Mucosa of descending colon (tissue), 3 donors: ENCODE data around the gene FUT9. TPM values are rescaled to one million over a fixed set of nuclear protein-coding genes. Genes with fewer than 3 reads are reported as not detected.
"Not testable (repeated sequence)": the region's sequence is repeated elsewhere in the genome, so short reads cannot be mapped to it uniquely, and the experiment has no call there.

ENCODE experiments used
- ATAC-seq: fragments of 200-7000 bp; cut with Tn5 transposase; one replicate; pipeline ENCODE4 v1.9.1; 2020; ENCODE audit warnings: mild to moderate bottlenecking, moderate library complexity
- DNase-seq, 3 donors: peaks; one replicate each; pipeline ENCODE4 v3.0.0-alpha.2; 2020
- H3K36me3 ChIP-seq: fragments of 200-600 bp; one replicate; pipeline ENCODE4 v1.8.0; 2021; ENCODE audit warnings: low read depth, mild to moderate bottlenecking
- H3K4me1 ChIP-seq: fragments of 200-600 bp; one replicate; pipeline ENCODE4 v1.8.0; 2021; ENCODE audit warnings: low read depth, mild to moderate bottlenecking
- H3K4me3 ChIP-seq: fragments of 200-600 bp; one replicate; pipeline ENCODE4 v1.8.0; 2021; ENCODE audit warnings: mild to moderate bottlenecking
- H3K9me3 ChIP-seq: fragments of 200-600 bp; one replicate; pipeline ENCODE4 v1.8.0; 2021; ENCODE audit warnings: mild to moderate bottlenecking
- CTCF ChIP-seq: fragments of 200-600 bp; IDR thresholded peaks from one replicate; pipeline ENCODE4 v1.8.0; 2022; ENCODE audit warnings: antibody characterized with exemption, mild to moderate bottlenecking
- intact Hi-C, 2 donors: fragments of 100-400 bp; cut with DNase I in 1 of 2; cut with micrococcal nuclease in 1 of 2; formaldehyde crosslinking; loops; one replicate each; pipeline versions ENCODE4 v1.11.0 to v1.11.1; 2022; cut with DNase I, micrococcal nuclease
- total RNA-seq, 3 donors: library from RNA; stranded (reverse); fragmentation: NEBNext Ultra II Directional in 2 of 3; extraction: Animal tissue kit (Norgen Biotek cat#: 25700) in 2 of 3; gene quantifications; one replicate each; pipeline versions ENCODE4 v1.2.1 to v1.2.4, GENCODE V29; 2021 to 2023
- donor health status: DM: no; HTN: no; CAD: no; lungs with moderate emphysema.
- donor health status: DM: no; HTN: no; CAD: no.
- donor health status: DM: no; HTN: yes; CAD: no.

The FUT9 gene
- total RNA-seq, 3 donors from 2014 or later: 0.02 to 0.09 TPM; not detected in 1

GRCh38 chr6:96249755-96250154 lies 234.0 kb downstream of the FUT9 start:
- intact Hi-C loops: no loop called here
- no peak for ATAC-seq
- no peaks in the 10 kb centered on the region for H3K9me3 ChIP-seq
- H3K4me3 ChIP-seq: no peak overlapping the region
- no peak for TF ChIP-seq CTCF
- no peaks in the 10 kb centered on the region for H3K4me1 ChIP-seq
- no peaks in the 10 kb centered on the region for H3K36me3 ChIP-seq
- no peak for DNase-seq

GRCh38 chr6:96257751-96258150 lies 242.0 kb downstream of the FUT9 start:
- DNase-seq (no peak), ATAC-seq (no peak)
- Histone ChIP-seq H3K4me3 (no peak overlapping the region), H3K9me3 (no peaks in the 10 kb centered on the region), H3K36me3 (no peaks in the 10 kb centered on the region), H3K4me1 (no peaks in the 10 kb centered on the region)
- intact Hi-C loops: no loop called here
- TF ChIP-seq CTCF: no peak

- ATAC-seq, intact Hi-C loops, H3K9me3 ChIP-seq, DNase-seq, H3K4me3 ChIP-seq, H3K4me1 ChIP-seq, H3K36me3 ChIP-seq: not testable (repeated sequence)
These were observed 245.1 kb downstream of the FUT9 start for GRCh38 chr6:96260787-96261430.
